HCT116 (cell line): ENCODE measurements around the gene DPH1.

Experiments used
- CTCF ChIP-seq, 3 experiments: fragments of 200-600 bp in 1 of 3; sonication (generic) in 1 of 3; IDR thresholded peaks in 2 of 3; conservative IDR thresholded peaks in 1 of 3; 2 replicates each; pipeline ENCODE4 v1.5.1; 2012 to 2017; ENCODE audit warnings: low read depth in 2 of 3, low read length in 2 of 3, antibody characterized with exemption in 1 of 3, borderline replicate concordance in 1 of 3, control low read depth in 1 of 3, mild to moderate bottlenecking in 1 of 3, mixed read lengths in 1 of 3, mixed run types in 1 of 3, moderate library complexity in 1 of 3; ENCODE audit not compliant: insufficient read depth in 1 of 3
- FOSL1 ChIP-seq: IDR thresholded peaks from 2 replicates; pipeline ENCODE4 v1.6.1; 2012; ENCODE audit warnings: low read depth
- MAX ChIP-seq: IDR thresholded peaks from 2 replicates; pipeline ENCODE4 v1.6.1; 2012
- POLR2A ChIP-seq: IDR thresholded peaks from 2 replicates; pipeline ENCODE4 v1.7.0; 2011; ENCODE audit warnings: borderline replicate concordance; ENCODE audit not compliant: insufficient read depth, insufficient read length; ENCODE audit errors: extremely low read depth
- POLR2AphosphoS5 ChIP-seq: IDR thresholded peaks from 2 replicates; pipeline ENCODE4 v1.6.1; 2011; ENCODE audit warnings: mild to moderate bottlenecking, low read depth, low read length, moderate library complexity
- SIN3A ChIP-seq: IDR thresholded peaks from 2 replicates; pipeline ENCODE4 v1.6.1; 2012; ENCODE audit warnings: low read depth
- ZBTB33 ChIP-seq: IDR thresholded peaks from 2 replicates; pipeline ENCODE4 v1.6.1; 2011; ENCODE audit warnings: mild to moderate bottlenecking, low read length, moderate library complexity; ENCODE audit not compliant: insufficient replicate concordance; ENCODE audit errors: extremely low read depth

GRCh38 chr17:2081564-2081963 lies 51.6 kb downstream of the DPH1 start:
- TF ChIP-seq SIN3A (no peak), CTCF (IDR thresholded peaks at IDR 0.05 in 2 of 3, conservative IDR thresholded peaks at IDR 0.05 in 1 of 3; ENCODE audit: borderline replicate concordance in 1 of 3, insufficient read depth in 1 of 3, low read depth in 2 of 3, low read length in 2 of 3) (no peak), ZBTB33 (no peak), MAX (no peak), POLR2A (no peak), FOSL1 (no peak), POLR2AphosphoS5 (no peak)
